GM23338 (cell line): Measurements from ENCODE around the gene CASS4. TPM values are rescaled to one million over a fixed set of nuclear protein-coding genes. Genes with fewer than 3 reads are reported as not detected.

ENCODE experiments used
- ATAC-seq: fragments of 200-7000 bp; cut with Tn5 transposase; 3 replicates; pipeline ENCODE4 v1.9.1; 2020
- DNase-seq: peaks from one replicate; pipeline ENCODE4 v3.0.0-alpha.2; 2015; ENCODE audit warnings: low spot score
- H2AFZ ChIP-seq: fragments of 200-600 bp; sonication (generic); 2 replicates; pipeline ENCODE4 v1.8.0; 2016; ENCODE audit warnings: antibody characterized with exemption, mild to moderate bottlenecking, moderate library complexity
- H3F3A ChIP-seq: fragments of 200-600 bp; sonication (generic); replicated peaks from 2 replicates; pipeline ENCODE4 v1.8.0; 2017; ENCODE audit warnings: antibody characterized with exemption, mixed run types, low read depth
- H3K27ac ChIP-seq: fragments of 200-600 bp; sonication (generic); 2 replicates; pipeline ENCODE4 v1.6.1; 2016; ENCODE audit warnings: low read depth
- H3K27me3 ChIP-seq: fragments of 200-600 bp; sonication (generic); 2 replicates; pipeline ENCODE4 v1.8.0; 2016; ENCODE audit warnings: mild to moderate bottlenecking, mixed run types, moderate library complexity; ENCODE audit not compliant: insufficient read depth
- H3K36me3 ChIP-seq: fragments of 200-600 bp; sonication (generic); 2 replicates; pipeline ENCODE4 v1.8.0; 2016; ENCODE audit warnings: mild to moderate bottlenecking; ENCODE audit not compliant: insufficient read depth
- H3K4me1 ChIP-seq: fragments of 200-600 bp; sonication (generic); 2 replicates; pipeline ENCODE4 v1.8.0; 2016; ENCODE audit warnings: mild to moderate bottlenecking, moderate library complexity; ENCODE audit not compliant: insufficient read depth
- H3K4me2 ChIP-seq: fragments of 200-600 bp; sonication (generic); 2 replicates; pipeline ENCODE4 v1.7.1; 2017; ENCODE audit warnings: mixed run types
- H3K4me3 ChIP-seq: fragments of 200-600 bp; sonication (generic); 2 replicates; pipeline ENCODE4 v1.6.1; 2016; ENCODE audit warnings: mixed run types
- H3K79me2 ChIP-seq: fragments of 200-600 bp; sonication (generic); replicated peaks from 2 replicates; pipeline ENCODE4 v1.8.0; 2017; ENCODE audit warnings: mild to moderate bottlenecking; ENCODE audit not compliant: insufficient read depth
- H3K9me2 ChIP-seq: fragments of 200-600 bp; sonication (generic); 2 replicates; pipeline ENCODE4 v1.8.0; 2017; ENCODE audit not compliant: insufficient read depth
- H4K20me1 ChIP-seq: fragments of 200-600 bp; sonication (generic); replicated peaks from 2 replicates; pipeline ENCODE4 v1.8.0; 2017; ENCODE audit warnings: mild to moderate bottlenecking; ENCODE audit not compliant: insufficient read depth
- H3K27ac Mint-ChIP-seq: 2 replicates; pipeline ENCODE4 v1.8.0; 2020; ENCODE audit warnings: inconsistent platforms, mild to moderate bottlenecking, moderate library complexity, mixed read lengths
- H3K27me3 Mint-ChIP-seq: 3 replicates; pipeline ENCODE4 v1.8.0; 2022; ENCODE audit warnings: low read depth, mild to moderate bottlenecking, moderate library complexity, mixed read lengths, inconsistent platforms; ENCODE audit not compliant: insufficient read depth, poor library complexity
- H3K36me3 Mint-ChIP-seq: 3 replicates; pipeline ENCODE4 v1.8.0; 2021; ENCODE audit warnings: low read depth, mild to moderate bottlenecking, inconsistent platforms, moderate library complexity, mixed read lengths
- H3K4me1 Mint-ChIP-seq: 3 replicates; pipeline ENCODE4 v1.8.0; 2020; ENCODE audit warnings: mild to moderate bottlenecking, inconsistent platforms, mixed read lengths
- H3K4me3 Mint-ChIP-seq: 3 replicates; pipeline ENCODE4 v1.8.0; 2021; ENCODE audit warnings: moderate library complexity, mild to moderate bottlenecking, inconsistent platforms, mixed read lengths
- H3K9me3 Mint-ChIP-seq: 3 replicates; pipeline ENCODE4 v1.8.0; 2020; ENCODE audit warnings: moderate library complexity, mild to moderate bottlenecking, inconsistent platforms, mixed read lengths
- CREB1 ChIP-seq: fragments of 250-450 bp; sonication (Bioruptor Pico); IDR thresholded peaks from 2 replicates; pipeline ENCODE4 v1.5.0; 2020; ENCODE audit warnings: low read depth, mild to moderate bottlenecking, moderate library complexity
- EZH2 ChIP-seq: fragments of 200-600 bp; sonication (generic); IDR thresholded peaks from one replicate; pipeline ENCODE4 v1.8.0; 2017; ENCODE audit warnings: antibody characterized with exemption, mild to moderate bottlenecking, low read depth; ENCODE audit not compliant: unreplicated experiment
- EZH2phosphoT487 ChIP-seq: fragments of 200-600 bp; sonication (generic); IDR thresholded peaks from one replicate; pipeline ENCODE4 v1.8.1; 2018; ENCODE audit warnings: antibody characterized with exemption; ENCODE audit not compliant: unreplicated experiment
- JUNB ChIP-seq: IDR thresholded peaks from one replicate; pipeline ENCODE4 v1.6.1; 2016; ENCODE audit warnings: antibody characterized with exemption; ENCODE audit not compliant: unreplicated experiment
- POLR2AphosphoS5 ChIP-seq: IDR thresholded peaks from 2 replicates; pipeline ENCODE4 v1.6.1; 2016; ENCODE audit warnings: antibody characterized with exemption, low read depth
- STAT1 ChIP-seq: IDR thresholded peaks from one replicate; pipeline ENCODE4 v1.6.1; 2016; ENCODE audit warnings: antibody characterized with exemption; ENCODE audit not compliant: unreplicated experiment
- ZNF114 ChIP-seq: fragments of 250-450 bp; sonication (Bioruptor Pico); IDR thresholded peaks from 2 replicates; pipeline ENCODE4 v1.5.0; 2020; ENCODE audit warnings: mild to moderate bottlenecking, moderate library complexity
- ZNF331 ChIP-seq: fragments of 250-450 bp; sonication (Bioruptor Pico); IDR thresholded peaks from 2 replicates; pipeline ENCODE4 v1.5.0; 2020; ENCODE audit warnings: low read depth, mild to moderate bottlenecking, moderate library complexity
- polyA plus RNA-seq: library from polyadenylated mRNA; unstranded; fragments of >200 nt; fragmentation: Nextera tagmentation; extraction: Ambion mirVana; gene quantifications from 2 replicates; pipeline ENCODE4 v1.2.1, GENCODE V29; 2016
- total RNA-seq: library from RNA; depleted of rRNA; stranded (reverse); fragments of >200 nt; shearing (Covaris generic); gene quantifications from 2 replicates; pipeline ENCODE4 v1.2.3, GENCODE V29; 2014
- TF ChIP-seq, protein P1 (sequence below), 2 experiments: fragments of 200-600 bp in 1 of 2; sonication (generic) in 1 of 2; conservative IDR thresholded peaks; 2 replicates each; pipeline versions ENCODE4 v1.5.1 to v1.6.1; 2016 to 2017; ENCODE audit warnings: antibody characterized with exemption in 2 of 2, low read depth in 2 of 2, mild to moderate bottlenecking in 2 of 2, moderate library complexity in 1 of 2
- TF ChIP-seq, protein P2 (sequence below): fragments of 250-450 bp; sonication (Bioruptor Pico); IDR thresholded peaks from 2 replicates; pipeline ENCODE4 v1.5.0; 2020; ENCODE audit warnings: mild to moderate bottlenecking, moderate library complexity
- TF ChIP-seq, protein P3 (sequence below): IDR thresholded peaks from 2 replicates; pipeline ENCODE4 v1.6.1; 2016; ENCODE audit warnings: antibody characterized with exemption

CASS4 gene
- total and polyA plus RNA-seq, 2 experiments from 2014 or later, result not detected

DNA sequence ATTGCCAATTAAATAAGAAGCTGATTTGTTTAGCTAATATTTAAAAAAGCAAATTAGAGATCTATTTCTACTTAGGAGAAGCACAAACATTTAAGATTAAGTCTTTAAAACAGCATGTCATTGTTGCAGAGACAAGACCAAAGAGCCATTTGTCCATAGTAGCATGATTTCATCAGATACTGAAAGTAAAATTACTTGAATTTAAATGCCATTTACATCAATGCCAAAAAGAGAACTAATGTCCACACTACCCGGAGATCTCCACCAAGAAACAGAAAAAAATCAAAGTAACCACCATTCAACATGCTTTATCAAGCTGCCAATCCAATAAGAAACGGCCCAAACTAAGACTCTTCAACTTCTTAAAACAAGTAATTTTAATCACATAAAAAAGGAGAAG, 35.7 kb upstream of the CASS4 start (continued):
- TF ChIP-seq EZH2 (no peak), STAT1 (no peak), CREB1 (CRISPR knock-in tag) (no peak), POLR2AphosphoS5 (no peak), JUNB (no peak)

DNA sequence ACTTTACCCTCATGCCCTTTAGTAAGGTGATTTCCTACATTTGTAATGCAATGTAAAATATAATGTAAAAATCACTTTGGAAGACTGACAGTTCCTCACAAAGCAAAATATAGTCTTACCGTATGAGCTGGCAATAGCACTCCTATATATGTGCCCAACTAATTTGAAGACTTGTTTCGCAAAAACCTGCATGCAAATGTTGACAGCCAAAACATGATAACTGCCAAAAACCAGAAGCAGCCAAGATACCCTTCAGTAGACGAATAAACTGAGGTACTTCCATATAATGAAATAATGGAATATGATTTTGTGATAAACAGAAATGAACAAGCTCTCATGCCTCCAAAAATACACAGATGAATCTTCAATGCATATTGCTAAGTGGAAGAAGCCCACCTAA, 33.7 kb upstream of the CASS4 start:
- ATAC-seq (no peak), DNase-seq (no peak)
- no peak for TF ChIP-seq JUNB
- TF ChIP-seq, protein P1, sequence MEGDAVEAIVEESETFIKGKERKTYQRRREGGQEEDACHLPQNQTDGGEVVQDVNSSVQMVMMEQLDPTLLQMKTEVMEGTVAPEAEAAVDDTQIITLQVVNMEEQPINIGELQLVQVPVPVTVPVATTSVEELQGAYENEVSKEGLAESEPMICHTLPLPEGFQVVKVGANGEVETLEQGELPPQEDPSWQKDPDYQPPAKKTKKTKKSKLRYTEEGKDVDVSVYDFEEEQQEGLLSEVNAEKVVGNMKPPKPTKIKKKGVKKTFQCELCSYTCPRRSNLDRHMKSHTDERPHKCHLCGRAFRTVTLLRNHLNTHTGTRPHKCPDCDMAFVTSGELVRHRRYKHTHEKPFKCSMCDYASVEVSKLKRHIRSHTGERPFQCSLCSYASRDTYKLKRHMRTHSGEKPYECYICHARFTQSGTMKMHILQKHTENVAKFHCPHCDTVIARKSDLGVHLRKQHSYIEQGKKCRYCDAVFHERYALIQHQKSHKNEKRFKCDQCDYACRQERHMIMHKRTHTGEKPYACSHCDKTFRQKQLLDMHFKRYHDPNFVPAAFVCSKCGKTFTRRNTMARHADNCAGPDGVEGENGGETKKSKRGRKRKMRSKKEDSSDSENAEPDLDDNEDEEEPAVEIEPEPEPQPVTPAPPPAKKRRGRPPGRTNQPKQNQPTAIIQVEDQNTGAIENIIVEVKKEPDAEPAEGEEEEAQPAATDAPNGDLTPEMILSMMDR (conservative IDR thresholded peaks at IDR 0.05; ENCODE audit: low read depth in 2 of 2), result no peak
- TF ChIP-seq EZH2, result no peak
- TF ChIP-seq EZH2phosphoT487, result no peak
- no peak for TF ChIP-seq ZNF114 (CRISPR knock-in tag)
- Histone ChIP-seq H3K9me2 (no peaks in the 10 kb centered on the region), H2AFZ (no peak overlapping the region), H3K27me3 (no peaks in the 10 kb centered on the region), H3K36me3 (peaks cover 65% of the 10 kb centered on the region), H3K4me2 (no peak overlapping the region), H4K20me1 (peaks cover 36% of the 10 kb centered on the region), H3K79me2 (peaks cover 99% of the 10 kb centered on the region), H3F3A (no peaks in the 10 kb centered on the region), H3K27ac (no peak overlapping the region), H3K4me1 (no peaks in the 10 kb centered on the region), H3K4me3 (no peak overlapping the region)
- Mint-ChIP-seq H3K27ac (no peak overlapping the region), H3K36me3 (peaks cover 84% of the 10 kb centered on the region), H3K27me3 (peaks cover 3% of the 10 kb centered on the region), H3K9me3 (no peaks in the 10 kb centered on the region), H3K4me1 (peaks cover 2% of the 10 kb centered on the region; the same call in 2 of the 3 replicates), H3K4me3 (no peak overlapping the region)

DNA sequence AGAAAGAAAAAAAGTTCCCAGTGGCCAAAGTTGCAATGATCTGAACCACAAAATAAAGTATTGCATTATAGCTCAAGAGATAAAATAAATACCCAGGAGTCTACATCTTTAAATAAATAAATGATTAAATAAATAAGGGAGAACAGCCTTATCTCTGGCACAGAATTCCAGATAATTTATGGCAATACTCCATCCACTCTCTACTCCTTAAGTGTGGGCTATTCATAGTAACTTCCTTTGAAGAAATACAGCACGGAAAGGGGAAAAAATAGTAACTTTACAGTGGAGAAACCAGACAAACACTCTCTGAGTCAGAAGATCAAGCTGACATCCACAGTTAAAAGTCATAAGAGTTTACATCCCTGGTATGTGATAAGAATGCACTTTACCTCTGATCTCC, 31.7 kb upstream of the CASS4 start:
- H3K36me3 ChIP-seq, result peaks cover 78% of the 10 kb centered on the region
- no peak overlapping the region for H2AFZ ChIP-seq
- Mint-ChIP-seq H3K4me1 (peaks cover 2% of the 10 kb centered on the region; the same call in 2 of the 3 replicates), H3K36me3 (peaks cover 89% of the 10 kb centered on the region), H3K9me3 (no peaks in the 10 kb centered on the region), H3K4me3 (no peak overlapping the region), H3K27me3 (peaks cover 5% of the 10 kb centered on the region), H3K27ac (no peak overlapping the region)
- H3K27me3 ChIP-seq, result no peaks in the 10 kb centered on the region
- H3K4me3 ChIP-seq, result no peak overlapping the region
- no peaks in the 10 kb centered on the region for H3K4me1 ChIP-seq
- no peaks in the 10 kb centered on the region for H3K9me2 ChIP-seq
- no peaks in the 10 kb centered on the region for H3F3A ChIP-seq
- peaks cover 41% of the 10 kb centered on the region for H4K20me1 ChIP-seq
- ATAC-seq, result no peak
- no peak for DNase-seq
- no peak overlapping the region for H3K27ac ChIP-seq
- peaks cover 99% of the 10 kb centered on the region for H3K79me2 ChIP-seq
- H3K4me2 ChIP-seq, result no peak overlapping the region
- TF ChIP-seq EZH2phosphoT487 (no peak), STAT1 (no peak), ZNF331 (no peak), ZNF114 (CRISPR knock-in tag) (no peak), EZH2 (no peak)
- TF ChIP-seq, protein P2, sequence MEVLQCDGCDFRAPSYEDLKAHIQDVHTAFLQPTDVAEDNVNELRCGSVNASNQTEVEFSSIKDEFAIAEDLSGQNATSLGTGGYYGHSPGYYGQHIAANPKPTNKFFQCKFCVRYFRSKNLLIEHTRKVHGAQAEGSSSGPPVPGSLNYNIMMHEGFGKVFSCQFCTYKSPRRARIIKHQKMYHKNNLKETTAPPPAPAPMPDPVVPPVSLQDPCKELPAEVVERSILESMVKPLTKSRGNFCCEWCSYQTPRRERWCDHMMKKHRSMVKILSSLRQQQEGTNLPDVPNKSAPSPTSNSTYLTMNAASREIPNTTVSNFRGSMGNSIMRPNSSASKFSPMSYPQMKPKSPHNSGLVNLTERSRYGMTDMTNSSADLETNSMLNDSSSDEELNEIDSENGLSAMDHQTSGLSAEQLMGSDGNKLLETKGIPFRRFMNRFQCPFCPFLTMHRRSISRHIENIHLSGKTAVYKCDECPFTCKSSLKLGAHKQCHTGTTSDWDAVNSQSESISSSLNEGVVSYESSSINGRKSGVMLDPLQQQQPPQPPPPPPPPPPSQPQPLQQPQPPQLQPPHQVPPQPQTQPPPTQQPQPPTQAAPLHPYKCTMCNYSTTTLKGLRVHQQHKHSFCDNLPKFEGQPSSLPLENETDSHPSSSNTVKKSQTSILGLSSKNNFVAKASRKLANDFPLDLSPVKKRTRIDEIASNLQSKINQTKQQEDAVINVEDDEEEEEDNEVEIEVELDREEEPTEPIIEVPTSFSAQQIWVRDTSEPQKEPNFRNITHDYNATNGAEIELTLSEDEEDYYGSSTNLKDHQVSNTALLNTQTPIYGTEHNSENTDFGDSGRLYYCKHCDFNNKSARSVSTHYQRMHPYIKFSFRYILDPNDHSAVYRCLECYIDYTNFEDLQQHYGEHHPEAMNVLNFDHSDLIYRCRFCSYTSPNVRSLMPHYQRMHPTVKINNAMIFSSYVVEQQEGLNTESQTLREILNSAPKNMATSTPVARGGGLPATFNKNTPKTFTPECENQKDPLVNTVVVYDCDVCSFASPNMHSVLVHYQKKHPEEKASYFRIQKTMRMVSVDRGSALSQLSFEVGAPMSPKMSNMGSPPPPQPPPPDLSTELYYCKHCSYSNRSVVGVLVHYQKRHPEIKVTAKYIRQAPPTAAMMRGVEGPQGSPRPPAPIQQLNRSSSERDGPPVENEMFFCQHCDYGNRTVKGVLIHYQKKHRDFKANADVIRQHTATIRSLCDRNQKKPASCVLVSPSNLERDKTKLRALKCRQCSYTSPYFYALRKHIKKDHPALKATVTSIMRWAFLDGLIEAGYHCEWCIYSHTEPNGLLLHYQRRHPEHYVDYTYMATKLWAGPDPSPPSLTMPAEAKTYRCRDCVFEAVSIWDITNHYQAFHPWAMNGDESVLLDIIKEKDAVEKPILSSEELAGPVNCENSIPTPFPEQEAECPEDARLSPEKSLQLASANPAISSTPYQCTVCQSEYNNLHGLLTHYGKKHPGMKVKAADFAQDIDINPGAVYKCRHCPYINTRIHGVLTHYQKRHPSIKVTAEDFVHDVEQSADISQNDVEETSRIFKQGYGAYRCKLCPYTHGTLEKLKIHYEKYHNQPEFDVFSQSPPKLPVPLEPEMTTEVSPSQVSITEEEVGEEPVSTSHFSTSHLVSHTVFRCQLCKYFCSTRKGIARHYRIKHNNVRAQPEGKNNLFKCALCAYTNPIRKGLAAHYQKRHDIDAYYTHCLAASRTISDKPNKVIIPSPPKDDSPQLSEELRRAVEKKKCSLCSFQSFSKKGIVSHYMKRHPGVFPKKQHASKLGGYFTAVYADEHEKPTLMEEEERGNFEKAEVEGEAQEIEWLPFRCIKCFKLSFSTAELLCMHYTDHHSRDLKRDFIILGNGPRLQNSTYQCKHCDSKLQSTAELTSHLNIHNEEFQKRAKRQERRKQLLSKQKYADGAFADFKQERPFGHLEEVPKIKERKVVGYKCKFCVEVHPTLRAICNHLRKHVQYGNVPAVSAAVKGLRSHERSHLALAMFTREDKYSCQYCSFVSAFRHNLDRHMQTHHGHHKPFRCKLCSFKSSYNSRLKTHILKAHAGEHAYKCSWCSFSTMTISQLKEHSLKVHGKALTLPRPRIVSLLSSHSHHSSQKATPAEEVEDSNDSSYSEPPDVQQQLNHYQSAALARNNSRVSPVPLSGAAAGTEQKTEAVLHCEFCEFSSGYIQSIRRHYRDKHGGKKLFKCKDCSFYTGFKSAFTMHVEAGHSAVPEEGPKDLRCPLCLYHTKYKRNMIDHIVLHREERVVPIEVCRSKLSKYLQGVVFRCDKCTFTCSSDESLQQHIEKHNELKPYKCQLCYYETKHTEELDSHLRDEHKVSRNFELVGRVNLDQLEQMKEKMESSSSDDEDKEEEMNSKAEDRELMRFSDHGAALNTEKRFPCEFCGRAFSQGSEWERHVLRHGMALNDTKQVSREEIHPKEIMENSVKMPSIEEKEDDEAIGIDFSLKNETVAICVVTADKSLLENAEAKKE (CRISPR knock-in tag), result no peak
- TF ChIP-seq, protein P3, sequence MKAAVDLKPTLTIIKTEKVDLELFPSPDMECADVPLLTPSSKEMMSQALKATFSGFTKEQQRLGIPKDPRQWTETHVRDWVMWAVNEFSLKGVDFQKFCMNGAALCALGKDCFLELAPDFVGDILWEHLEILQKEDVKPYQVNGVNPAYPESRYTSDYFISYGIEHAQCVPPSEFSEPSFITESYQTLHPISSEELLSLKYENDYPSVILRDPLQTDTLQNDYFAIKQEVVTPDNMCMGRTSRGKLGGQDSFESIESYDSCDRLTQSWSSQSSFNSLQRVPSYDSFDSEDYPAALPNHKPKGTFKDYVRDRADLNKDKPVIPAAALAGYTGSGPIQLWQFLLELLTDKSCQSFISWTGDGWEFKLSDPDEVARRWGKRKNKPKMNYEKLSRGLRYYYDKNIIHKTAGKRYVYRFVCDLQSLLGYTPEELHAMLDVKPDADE, result no peak
